HepG2 (cell line): ENCODE results near the gene MTHFD1. TPM values are rescaled to one million over a fixed set of nuclear protein-coding genes. Genes with fewer than 3 reads are reported as not detected.

ENCODE experiments used
- ERF ChIP-seq: IDR thresholded peaks from 2 replicates; pipeline ENCODE4 v1.6.1; 2018; ENCODE audit warnings: missing biosample characterization, missing genetic modification reagents
- ESRRA ChIP-seq: sonication (generic); formaldehyde crosslinking; IDR thresholded peaks from 2 replicates; pipeline ENCODE4 v1.5.1; 2020; ENCODE audit warnings: mild to moderate bottlenecking, low read depth, missing genetic modification reagents
- GPN1 ChIP-seq: sonication (generic); formaldehyde crosslinking; IDR thresholded peaks from 2 replicates; pipeline ENCODE4 v1.5.1; 2020; ENCODE audit warnings: missing genetic modification reagents, borderline replicate concordance
- IKZF1 ChIP-seq: fragments of 450-650 bp; IDR thresholded peaks from 2 replicates; pipeline ENCODE4 v1.7.1; 2016
- IKZF4 ChIP-seq: sonication (generic); formaldehyde crosslinking; IDR thresholded peaks from 2 replicates; pipeline ENCODE4 v1.5.1; 2020; ENCODE audit warnings: borderline replicate concordance, mild to moderate bottlenecking, low read depth, missing genetic modification reagents; ENCODE audit errors: not compliant biosample characterization
- IRX3 ChIP-seq: sonication (generic); formaldehyde crosslinking; IDR thresholded peaks from 2 replicates; pipeline ENCODE4 v1.8.1; 2023; ENCODE audit warnings: mild to moderate bottlenecking, low read depth, missing genetic modification reagents, borderline replicate concordance
- KMT2B ChIP-seq: IDR thresholded peaks from 2 replicates; pipeline ENCODE4 v1.6.1; 2016; ENCODE audit warnings: missing genetic modification reagents, missing compliant biosample characterization
- MXD1 ChIP-seq: sonication (generic); formaldehyde crosslinking; IDR thresholded peaks from 2 replicates; pipeline ENCODE4 v1.4.0; 2020; ENCODE audit warnings: mild to moderate bottlenecking, missing genetic modification reagents
- NR0B2 ChIP-seq: sonication (generic); formaldehyde crosslinking; IDR thresholded peaks from 2 replicates; pipeline ENCODE4 v1.4.0; 2020; ENCODE audit warnings: mild to moderate bottlenecking, missing genetic modification reagents
- SMAD1 ChIP-seq: sonication (generic); formaldehyde crosslinking; IDR thresholded peaks from 2 replicates; pipeline ENCODE4 v1.4.0; 2020; ENCODE audit warnings: missing genetic modification reagents, low read depth, mild to moderate bottlenecking, borderline replicate concordance
- SMC3 ChIP-seq: IDR thresholded peaks from 2 replicates; pipeline ENCODE4 v1.6.1; 2011; ENCODE audit warnings: low read length, improper control_type of control experiment
- XRCC5 ChIP-seq: fragments of 200-400 bp; formaldehyde crosslinking; optimal IDR thresholded peaks from 2 replicates; pipeline ENCODE3; 2017; ENCODE audit warnings: mild to moderate bottlenecking, low read length
- ZNF10 ChIP-seq: sonication (generic); formaldehyde crosslinking; IDR thresholded peaks from 2 replicates; pipeline ENCODE4 v1.4.0; 2020; ENCODE audit warnings: mild to moderate bottlenecking, low read depth, missing genetic modification reagents, borderline replicate concordance
- ZNF713 ChIP-seq: sonication (generic); formaldehyde crosslinking; IDR thresholded peaks from 2 replicates; pipeline ENCODE4 v1.4.0; 2020; ENCODE audit warnings: mild to moderate bottlenecking, missing genetic modification reagents
- ZNF891 ChIP-seq: sonication (generic); formaldehyde crosslinking; IDR thresholded peaks from 2 replicates; pipeline ENCODE4 v1.5.0; 2020; ENCODE audit warnings: mild to moderate bottlenecking, missing genetic modification reagents
- polyA plus RNA-seq, 8 experiments: library from polyadenylated mRNA; depleted of rRNA in 3 of 8; stranded (reverse) in 7 of 8; unstranded in 1 of 8; fragments of >200 nt; fragmentation: Illumina TruSeq in 4 of 8; extraction: Trizol in 4 of 8; gene quantifications; 2 replicates each; pipeline versions ENCODE4 v1.2.1 to v1.2.3, GENCODE V29; 2011 to 2016; ENCODE audit warnings: low read depth in 4 of 8, missing spikeins in 1 of 8, mixed read lengths in 1 of 8; ENCODE audit not compliant: insufficient read depth in 1 of 8
- total RNA-seq, 5 experiments: library from RNA; depleted of rRNA; stranded (reverse); fragments of >200 nt; fragmentation: Illumina TruSeq; extraction: Trizol; gene quantifications; 2 replicates each; pipeline ENCODE4 v1.2.3, GENCODE V29; 2016; ENCODE audit warnings: low read depth in 1 of 5
- TF ChIP-seq, protein P1 (sequence below): IDR thresholded peaks from 2 replicates; pipeline ENCODE4 v1.6.1; 2016; ENCODE audit warnings: low read depth, borderline replicate concordance
- TF ChIP-seq, protein P2 (sequence below), 2 experiments: sonication (generic) in 1 of 2; formaldehyde crosslinking in 1 of 2; IDR thresholded peaks; 2 replicates each; pipeline versions ENCODE4 v1.5.1 to v1.6.1; 2011 to 2020; ENCODE audit warnings: borderline replicate concordance in 1 of 2, low read depth in 1 of 2, low read length in 1 of 2, mild to moderate bottlenecking in 1 of 2, missing genetic modification reagents in 1 of 2, moderate library complexity in 1 of 2
- TF ChIP-seq, protein P3 (sequence below): sonication (generic); formaldehyde crosslinking; IDR thresholded peaks from 2 replicates; pipeline ENCODE4 v1.5.0; 2020; ENCODE audit warnings: mild to moderate bottlenecking, missing genetic modification reagents, borderline replicate concordance
- TF ChIP-seq, protein P4 (sequence below): sonication (generic); formaldehyde crosslinking; IDR thresholded peaks from 2 replicates; pipeline ENCODE4 v1.9.0; 2021; ENCODE audit warnings: missing genetic modification reagents, borderline replicate concordance

MTHFD1 gene
- total and polyA plus RNA-seq, 2 of the 13 experiments (the other 11 are each of a cell fraction or from before 2014, with no cell fraction given): 31.0 to 106 TPM

- TF ChIP-seq, protein P1, sequence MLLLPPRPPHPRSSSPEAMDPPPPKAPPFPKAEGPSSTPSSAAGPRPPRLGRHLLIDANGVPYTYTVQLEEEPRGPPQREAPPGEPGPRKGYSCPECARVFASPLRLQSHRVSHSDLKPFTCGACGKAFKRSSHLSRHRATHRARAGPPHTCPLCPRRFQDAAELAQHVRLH (CRISPR knock-in tag): peak; percentile 49; the same call in 1 of the 2 replicates
- peak; percentile 40 for TF ChIP-seq XRCC5
- no peak for TF ChIP-seq IKZF1
- no peak for TF ChIP-seq SMAD1 (CRISPR knock-in tag)
- TF ChIP-seq ZNF891 (CRISPR knock-in tag): no peak
- TF ChIP-seq ERF (CRISPR knock-in tag): peak; percentile 10; the same call in 1 of the 2 replicates
- TF ChIP-seq IRX3 (CRISPR knock-in tag): no peak
- TF ChIP-seq, protein P2, sequence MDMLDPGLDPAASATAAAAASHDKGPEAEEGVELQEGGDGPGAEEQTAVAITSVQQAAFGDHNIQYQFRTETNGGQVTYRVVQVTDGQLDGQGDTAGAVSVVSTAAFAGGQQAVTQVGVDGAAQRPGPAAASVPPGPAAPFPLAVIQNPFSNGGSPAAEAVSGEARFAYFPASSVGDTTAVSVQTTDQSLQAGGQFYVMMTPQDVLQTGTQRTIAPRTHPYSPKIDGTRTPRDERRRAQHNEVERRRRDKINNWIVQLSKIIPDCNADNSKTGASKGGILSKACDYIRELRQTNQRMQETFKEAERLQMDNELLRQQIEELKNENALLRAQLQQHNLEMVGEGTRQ (IDR thresholded peaks at IDR 0.05; ENCODE audit: low read depth, low read length): no peak
- TF ChIP-seq, protein P2 (CRISPR knock-in tag; IDR thresholded peaks at IDR 0.05; ENCODE audit: borderline replicate concordance): no peak
- TF ChIP-seq ZNF713 (CRISPR knock-in tag): no peak
- TF ChIP-seq IKZF4 (CRISPR knock-in tag): peak; percentile 61
- TF ChIP-seq, protein P3, sequence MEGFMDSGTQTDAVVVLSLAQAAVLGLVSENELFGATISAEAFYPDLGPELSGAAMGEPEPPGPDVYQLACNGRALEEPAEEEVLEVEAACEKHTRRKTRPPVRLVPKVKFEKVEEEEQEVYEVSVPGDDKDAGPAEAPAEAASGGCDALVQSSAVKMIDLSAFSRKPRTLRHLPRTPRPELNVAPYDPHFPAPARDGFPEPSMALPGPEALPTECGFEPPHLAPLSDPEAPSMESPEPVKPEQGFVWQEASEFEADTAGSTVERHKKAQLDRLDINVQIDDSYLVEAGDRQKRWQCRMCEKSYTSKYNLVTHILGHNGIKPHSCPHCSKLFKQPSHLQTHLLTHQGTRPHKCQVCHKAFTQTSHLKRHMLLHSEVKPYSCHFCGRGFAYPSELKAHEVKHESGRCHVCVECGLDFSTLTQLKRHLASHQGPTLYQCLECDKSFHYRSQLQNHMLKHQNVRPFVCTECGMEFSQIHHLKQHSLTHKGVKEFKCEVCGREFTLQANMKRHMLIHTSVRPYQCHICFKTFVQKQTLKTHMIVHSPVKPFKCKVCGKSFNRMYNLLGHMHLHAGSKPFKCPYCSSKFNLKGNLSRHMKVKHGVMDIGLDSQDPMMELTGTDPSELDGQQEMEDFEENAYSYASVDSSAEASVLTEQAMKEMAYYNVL (CRISPR knock-in tag): 0 out of 2 replicates have a peak, but pooled peaks have one; percentile 60
- TF ChIP-seq KMT2B (CRISPR knock-in tag): peak; percentile 30; the same call in 1 of the 2 replicates
- TF ChIP-seq ESRRA (CRISPR knock-in tag): peak; percentile 68
- TF ChIP-seq, protein P4, sequence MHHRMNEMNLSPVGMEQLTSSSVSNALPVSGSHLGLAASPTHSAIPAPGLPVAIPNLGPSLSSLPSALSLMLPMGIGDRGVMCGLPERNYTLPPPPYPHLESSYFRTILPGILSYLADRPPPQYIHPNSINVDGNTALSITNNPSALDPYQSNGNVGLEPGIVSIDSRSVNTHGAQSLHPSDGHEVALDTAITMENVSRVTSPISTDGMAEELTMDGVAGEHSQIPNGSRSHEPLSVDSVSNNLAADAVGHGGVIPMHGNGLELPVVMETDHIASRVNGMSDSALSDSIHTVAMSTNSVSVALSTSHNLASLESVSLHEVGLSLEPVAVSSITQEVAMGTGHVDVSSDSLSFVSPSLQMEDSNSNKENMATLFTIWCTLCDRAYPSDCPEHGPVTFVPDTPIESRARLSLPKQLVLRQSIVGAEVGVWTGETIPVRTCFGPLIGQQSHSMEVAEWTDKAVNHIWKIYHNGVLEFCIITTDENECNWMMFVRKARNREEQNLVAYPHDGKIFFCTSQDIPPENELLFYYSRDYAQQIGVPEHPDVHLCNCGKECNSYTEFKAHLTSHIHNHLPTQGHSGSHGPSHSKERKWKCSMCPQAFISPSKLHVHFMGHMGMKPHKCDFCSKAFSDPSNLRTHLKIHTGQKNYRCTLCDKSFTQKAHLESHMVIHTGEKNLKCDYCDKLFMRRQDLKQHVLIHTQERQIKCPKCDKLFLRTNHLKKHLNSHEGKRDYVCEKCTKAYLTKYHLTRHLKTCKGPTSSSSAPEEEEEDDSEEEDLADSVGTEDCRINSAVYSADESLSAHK (CRISPR knock-in tag): no peak
- TF ChIP-seq MXD1 (CRISPR knock-in tag): no peak; the same call in 1 of the 2 replicates
- 0 out of 2 replicates have a peak, but pooled peaks have one; percentile 58 for TF ChIP-seq NR0B2 (CRISPR knock-in tag)
- TF ChIP-seq SMC3: no peak
- TF ChIP-seq ZNF10 (CRISPR knock-in tag): no peak
- TF ChIP-seq GPN1 (CRISPR knock-in tag): no peak
Measured at GRCh38 chr14:64338616-64339316, 49.4 kb upstream of the MTHFD1 start (continued).
